Stimulated activated CD8-positive, alpha-beta memory T cell treated with anti-CD3 and anti-CD28 coated beads, Interleukin-12 subunit alpha, Interleukin-12 subunit beta, amount 100 ng/mL, for 4 hours (primary cell): Measurements from ENCODE around the gene PRC1.
A peak's percentile ranks its signal among the peaks of the same experiment; 100 is the strongest.
"Not testable (repeated sequence)": the region's sequence is repeated elsewhere in the genome, so short reads cannot be mapped to it uniquely, and the experiment has no call there.

Source experiments
- DNase-seq: peaks from one replicate; pipeline ENCODE4 v3.0.0-alpha.2; 2020; ENCODE audit warnings: low read depth

Gene PRC1

DNA sequence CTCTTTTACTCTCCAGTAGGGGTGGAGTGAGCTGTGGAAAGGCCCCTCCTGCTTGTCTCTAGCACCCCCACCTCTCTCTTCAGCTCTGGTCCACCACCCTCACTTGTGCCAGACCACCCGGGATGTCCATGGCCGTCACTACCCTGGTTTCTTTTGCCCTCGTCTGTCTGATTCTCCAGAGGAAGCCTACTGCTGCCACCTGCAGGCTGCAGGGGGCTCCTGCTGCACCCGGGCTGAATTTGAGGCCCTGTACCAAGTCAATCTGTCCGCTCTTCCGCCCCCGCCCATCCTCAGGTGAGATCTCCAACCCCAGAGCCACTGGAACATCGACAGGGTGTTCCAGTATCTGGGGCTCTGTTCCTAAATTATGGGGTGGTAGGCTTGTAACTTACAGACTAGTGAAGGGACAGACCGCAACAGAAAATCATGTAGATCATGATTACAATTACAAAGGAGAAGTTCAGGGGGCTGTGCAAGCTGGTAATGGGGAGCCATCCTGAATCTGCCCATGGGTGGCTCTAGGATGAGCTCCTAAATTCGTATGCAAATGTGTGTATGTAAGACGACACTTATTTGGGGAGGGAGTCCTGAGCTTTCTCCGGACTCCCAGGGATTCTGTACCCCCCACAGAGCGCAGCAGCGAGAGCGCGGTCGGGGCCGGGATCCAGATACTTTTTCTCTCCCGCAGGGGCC, 59.9 kb downstream of the PRC1 start:
- DNase-seq = peak; percentile 66

DNA sequence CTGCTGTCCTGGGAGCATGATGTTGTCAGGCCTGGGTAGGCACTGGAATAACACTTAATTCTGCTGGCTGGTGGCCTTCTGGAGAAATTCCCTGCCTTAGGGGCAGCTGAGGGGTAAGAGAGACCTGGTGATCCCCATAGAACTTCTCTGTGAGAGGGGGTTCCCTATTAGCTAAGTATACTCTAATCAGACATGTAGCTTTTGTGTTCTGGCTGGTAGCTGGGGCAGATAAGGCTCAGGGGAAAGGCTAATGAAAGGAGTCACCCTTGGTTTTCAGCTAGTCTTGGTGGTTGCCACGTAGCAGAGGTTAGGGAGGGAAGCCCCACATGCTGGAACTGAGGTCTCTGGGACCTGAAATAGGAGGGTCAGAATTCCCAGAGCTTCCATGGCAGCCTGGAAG, 61.0 kb downstream of the PRC1 start:
- no peak for DNase-seq

DNA sequence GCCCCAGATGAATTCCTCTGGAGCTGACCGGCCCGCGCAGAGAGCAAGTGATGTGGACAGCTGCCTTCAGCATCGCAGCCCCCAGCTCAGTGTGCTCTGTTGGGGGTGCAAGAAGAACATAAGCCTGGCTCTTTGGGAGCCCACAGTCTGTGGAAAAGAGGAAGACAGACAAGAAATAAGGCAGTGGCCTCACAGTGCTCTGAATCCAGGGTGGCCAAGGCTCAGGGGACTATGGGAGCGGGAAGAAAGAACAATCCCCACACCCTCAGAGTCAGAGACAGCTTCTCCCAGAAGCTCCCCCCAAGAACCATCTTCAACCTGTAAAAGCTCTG, 61.7 kb downstream of the PRC1 start:
- DNase-seq = no peak

DNA sequence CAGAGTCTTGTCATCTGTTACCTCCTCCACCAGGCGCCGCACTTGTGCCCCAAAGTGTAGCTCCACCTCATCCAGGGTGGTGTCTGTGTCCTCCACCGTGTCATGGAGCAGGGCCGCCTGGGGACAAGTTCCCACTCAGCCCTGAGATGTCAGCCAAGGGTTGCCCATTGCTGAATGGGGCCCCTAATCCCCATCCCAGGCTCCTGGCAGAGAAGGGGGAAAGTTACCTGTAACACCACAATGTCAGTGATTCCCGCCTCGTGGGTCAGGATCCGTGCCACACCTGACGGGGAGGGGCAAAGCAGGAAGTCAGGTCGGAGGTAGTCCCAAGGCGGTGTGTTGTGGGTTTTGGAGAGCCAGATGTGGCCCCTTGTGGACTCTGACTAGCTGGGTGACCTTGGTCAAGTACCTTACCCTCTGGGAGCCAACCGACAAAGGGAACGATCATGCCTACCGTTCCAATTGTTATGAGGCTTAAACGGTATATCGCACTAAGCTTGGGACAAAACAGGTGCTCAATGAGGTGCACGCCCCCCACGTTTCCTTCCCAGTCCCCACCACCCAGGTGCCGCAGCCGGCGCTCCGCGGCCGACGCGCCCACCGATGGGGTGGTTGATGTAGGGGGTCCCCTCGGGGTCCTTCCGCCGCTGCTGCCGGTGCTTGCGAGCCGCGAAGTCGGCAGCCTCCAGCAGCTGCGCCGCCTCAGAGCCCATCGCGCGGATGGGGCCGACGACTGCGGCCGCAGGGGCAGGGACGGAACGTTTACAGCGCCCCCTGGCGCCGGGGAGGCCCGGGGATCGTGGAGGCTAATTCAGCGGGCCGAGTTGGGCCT, 62.3 kb downstream of the PRC1 start, which contains the start of gene HDDC3:
Gene HDDC3, minus strand, starts transcription at position 722 of the 832 bp plus-strand sequence. Its CDS starts 9 bp downstream, at position 713.
- DNase-seq = peak; percentile 79

DNA sequence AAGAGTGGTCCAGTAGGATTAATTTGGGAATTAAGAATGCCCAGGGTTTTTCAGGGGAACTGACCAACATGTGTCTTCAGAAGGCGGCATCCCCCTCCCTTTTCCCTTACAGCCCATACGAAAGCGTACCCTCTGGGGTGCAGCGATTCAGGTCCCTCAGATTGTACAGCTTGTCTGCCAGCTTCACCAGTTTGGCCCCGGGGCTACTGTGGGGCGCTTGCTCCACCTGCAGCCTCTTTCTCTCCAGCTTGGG, 62.8 kb downstream of the PRC1 start:
- no peak for DNase-seq

DNA sequence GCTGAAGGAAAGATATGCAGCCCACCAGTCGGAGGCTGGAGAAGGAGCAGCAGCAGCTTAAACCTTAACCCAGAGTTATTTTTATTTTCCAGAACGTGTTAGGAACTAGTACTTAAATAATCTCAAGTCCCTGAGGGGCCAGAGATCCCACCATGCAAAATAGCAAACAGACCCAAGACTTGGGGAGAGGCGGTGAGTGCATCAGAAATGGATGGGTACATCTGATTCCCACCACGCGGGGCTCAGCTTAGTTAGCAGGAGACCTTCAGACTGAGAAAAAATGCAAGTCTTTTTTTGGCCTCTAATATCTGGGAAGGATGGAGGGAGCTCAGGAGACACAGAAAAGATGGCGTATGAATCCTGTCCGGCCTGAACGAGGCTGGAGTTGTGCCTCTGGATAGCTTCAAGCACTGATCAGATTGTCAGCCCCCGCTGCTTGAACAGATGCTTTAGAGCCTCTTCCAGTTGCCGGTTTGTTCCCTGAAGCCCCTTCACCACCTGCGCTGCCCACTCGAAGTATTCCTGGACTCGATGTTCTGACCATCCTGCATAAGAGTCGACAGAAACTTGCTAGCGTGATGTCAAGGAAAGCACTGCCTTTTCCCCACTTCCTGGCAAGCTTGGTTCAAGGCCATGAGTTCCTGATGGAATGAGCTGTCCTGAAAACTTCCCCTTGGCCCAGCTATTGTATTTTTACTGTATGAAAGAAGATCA, 63.3 kb downstream of the PRC1 start:
- DNase-seq = no peak

DNA sequence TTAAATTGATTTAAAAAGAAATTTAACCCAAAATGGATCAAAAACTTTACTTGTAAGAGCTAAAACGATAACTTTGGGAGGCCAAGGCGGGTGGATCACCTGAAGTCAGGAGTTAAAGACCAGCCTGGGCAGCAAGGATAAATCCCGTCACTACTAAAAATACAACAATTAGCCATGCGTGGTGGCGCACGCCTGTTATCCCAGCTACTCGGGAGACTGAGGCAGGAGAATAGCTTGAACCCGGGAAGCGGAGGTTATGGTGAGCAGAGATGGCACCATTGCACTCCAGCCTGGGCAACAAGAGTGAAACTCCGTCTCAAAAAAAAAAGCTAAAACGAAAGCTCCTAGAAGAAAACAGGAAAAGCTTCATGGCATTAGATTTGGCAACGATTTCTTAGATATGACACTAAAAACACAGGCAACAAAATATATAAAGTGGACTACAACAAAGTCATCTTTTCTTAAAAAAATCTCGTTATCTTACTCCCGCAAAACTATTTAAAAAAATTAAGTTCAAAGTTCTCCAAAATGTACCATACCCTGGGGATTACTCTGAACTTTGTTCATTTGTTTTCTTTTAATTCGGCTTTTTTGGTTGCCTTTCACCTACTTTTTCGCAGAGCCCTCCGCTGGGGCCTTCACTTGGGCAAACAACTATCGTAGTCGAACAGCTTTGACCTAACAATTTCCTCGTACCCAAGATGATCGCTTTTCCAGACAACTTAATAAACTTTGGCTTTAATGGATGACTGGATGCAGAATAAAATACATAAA, 64.9 kb downstream of the PRC1 start:
- DNase-seq = no peak

DNA sequence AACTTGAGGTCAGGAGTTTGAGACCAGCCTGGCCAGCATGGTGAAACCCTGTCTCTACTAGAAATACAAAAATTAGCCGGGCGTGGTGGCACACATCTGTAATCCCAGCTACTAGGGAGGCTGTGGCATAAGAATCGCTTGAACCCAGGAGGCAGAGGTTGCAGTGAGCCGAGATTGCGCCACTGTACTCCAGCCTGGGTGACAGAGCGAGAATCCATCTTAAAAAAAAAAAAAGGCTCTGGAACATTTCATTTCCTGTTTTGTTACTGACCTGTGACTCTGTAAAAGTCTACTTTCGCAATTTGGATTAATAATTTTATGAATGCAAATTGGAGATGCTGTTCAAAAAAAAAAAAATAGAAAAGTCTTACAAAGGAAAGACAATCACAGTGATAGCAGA, 66.2 kb downstream of the PRC1 start:
- not testable (repeated sequence) for DNase-seq

DNA sequence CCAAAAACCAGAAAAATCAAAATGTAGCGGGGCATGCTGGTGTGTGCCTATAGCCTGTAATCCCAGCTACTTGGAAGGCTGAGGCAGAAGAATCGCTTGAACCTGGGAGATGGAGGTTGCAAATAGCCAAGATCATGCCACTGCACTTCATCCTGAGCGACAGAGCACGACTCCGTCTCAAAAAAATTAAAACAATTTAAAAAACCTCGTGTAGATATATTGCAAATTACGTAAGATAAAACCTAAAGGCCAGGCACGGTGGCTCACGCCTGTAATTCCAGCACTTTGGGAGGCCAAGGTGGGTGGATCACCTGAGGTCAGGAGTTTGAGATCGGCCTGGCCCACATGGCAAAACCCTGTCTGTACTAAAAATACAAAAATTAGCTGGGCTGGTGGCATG, 67.6 kb downstream of the PRC1 start:
- DNase-seq = not testable (repeated sequence)

DNA sequence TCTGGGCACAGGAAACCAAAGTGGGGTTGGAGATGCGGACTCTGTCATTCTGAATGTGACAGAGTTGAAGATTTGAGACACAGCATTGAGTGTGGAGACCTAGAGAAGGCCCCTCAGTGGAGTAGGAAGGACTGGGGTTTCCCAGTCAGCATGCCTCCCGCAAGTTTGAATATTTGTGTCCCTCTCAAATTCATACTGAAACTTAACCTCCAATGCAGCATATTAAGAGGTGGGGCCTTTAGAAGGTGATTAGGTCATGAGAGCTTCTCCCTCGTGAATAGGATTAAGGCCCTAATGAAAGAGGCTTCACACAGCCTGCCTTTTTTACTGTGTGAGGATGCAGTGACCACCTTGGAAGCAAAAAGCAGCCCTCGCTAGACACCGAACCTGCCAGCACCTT, 70.0 kb downstream of the PRC1 start:
- DNase-seq = no peak

DNA sequence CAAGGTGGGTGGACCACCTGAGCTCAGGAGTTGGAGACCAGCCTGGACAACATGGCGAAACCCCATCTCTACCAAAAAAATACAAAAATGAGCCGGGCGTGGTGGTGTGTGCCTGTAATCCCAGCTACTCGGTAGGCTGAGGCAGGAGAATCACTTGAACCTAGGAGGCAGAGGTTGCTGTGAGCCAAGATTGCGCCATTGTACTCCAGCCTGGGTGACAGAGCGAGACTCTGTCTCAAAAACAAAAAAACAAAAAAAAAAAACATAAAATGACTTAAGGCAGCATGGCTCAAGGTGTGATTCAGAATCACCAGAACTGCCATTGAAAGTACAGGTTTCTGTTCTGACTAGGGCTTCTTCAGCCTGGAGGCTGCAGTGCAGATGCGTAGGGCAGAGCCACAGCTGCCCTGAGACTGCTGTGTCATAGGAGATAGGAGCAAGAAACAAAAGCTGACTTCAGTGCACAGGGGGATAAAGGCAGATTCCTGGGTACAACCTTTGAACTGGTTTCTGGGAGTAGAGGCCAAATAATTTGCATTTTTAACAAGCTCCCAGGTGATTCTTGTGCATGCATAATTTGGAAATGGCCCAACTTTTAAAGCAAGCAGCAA, 71.5 kb downstream of the PRC1 start:
- not testable (repeated sequence) for DNase-seq

DNA sequence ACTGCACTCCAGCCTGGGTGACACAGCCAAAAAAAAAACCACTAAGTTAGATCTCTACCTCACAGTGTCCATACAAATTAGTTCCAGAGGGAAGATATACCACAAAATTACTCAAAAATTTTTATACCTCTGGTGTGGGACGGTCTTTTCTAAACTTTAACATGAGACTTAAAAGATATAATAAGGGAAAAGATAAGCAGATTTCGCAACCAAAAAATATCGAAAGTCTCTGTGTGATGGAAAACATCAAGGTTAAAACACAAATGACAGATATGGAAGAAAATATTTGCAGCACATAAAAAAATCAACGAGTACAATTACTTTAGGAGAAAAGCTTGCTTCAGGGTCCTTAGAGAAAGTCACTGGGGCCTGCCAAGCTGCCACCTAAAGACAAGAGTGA, 72.4 kb downstream of the PRC1 start:
- no peak for DNase-seq

DNA sequence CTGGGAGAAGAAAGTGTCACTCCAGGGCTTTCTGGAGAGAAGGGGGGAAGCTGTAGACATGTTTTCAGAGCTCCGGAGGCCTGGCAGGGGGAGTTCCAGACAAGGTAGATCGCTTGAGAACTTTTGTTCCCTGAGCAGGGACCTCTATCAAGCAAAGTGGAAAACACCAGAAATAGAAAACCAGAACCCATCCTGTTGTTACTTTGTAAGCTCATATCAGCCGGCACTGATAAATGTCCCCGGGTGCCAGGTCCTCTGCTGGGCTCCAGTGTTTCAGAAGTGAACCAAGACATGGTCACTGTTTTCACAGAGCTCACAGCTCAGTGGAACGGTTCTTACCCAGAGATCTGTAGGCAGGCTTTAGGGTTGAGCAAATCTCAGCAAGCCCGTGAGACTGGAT, 75.5 kb downstream of the PRC1 start:
- DNase-seq = no peak

DNA sequence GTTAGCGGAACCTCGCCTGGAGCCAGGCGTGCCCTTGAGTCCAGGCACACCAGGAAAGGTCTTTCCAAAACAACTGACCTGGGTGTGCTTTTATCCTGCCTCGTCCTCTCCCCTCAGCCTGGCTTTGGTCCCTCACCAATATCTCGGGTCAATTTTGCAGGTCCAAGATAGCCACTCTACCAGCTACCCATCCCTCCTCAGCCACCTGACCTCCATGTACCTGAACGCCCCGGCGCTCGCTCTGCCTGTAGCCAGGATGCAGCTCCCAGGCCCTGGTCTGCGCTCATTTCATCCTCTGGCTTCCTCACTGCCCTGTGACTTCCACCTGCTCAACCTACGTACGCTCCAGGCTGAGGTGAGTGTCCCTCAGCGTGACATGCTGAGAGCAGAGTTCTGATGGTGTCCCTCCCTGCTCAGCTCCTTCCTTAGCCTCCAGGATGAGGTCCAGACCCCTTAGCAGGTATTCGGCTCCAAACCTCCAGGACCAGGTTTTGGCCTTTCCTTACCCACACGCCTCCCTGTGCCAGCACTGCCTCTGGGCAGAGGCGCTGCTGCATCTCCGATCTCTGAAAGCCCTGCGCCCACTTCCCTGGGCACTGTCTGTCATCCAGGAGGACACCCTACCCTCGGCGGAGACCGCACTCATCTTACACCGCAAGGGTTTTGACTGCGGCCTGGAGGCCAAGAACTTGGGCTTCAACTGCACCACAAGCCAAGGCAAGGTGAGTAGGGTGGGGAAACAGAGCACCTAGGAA, 76.1 kb downstream of the PRC1 start:
- no peak for DNase-seq

DNA sequence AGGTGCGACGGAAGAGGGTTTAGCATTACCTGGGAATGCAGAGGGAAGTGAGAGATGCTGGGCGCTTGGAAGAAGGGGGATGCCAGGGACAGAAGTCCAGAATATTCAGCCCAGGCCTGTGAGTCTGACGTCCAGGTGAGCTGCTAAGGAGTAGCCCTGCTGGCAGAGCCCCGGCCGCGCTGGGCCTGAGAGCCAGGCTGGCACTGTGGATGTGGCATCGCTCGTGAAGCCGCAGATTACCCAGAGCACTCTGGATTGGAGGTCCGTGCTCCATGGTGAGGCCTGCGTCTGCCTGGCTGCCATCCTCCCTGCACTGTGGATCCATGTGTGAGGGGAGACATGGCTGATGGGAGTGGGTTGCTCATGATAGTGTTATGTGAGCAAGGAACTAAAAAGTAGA, 76.8 kb downstream of the PRC1 start:
- DNase-seq = no peak

DNA sequence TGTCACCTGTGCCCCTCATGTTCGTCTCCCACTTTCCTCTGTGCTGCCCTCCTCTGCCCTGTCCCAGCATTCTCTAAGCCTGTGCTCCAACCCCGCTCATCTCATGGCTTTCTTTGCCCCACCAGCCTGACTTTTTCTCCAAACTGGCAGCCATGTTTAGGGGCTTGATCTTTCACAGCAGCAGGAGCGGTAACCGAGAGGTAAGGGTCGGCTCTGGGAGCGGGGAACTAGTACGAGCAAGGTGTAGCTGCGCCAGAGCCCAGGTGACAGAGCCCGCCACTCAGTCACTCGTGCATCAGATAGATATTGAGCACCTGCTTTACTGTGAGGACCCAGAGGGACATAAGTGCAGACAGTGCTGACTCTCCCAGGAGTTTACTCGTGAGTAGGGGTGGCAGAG, 77.9 kb downstream of the PRC1 start:
- DNase-seq = no peak
